LNCAP (cell line): Measurements from ENCODE around the gene SRM.

ENCODE experiments used
- CTCF ChIP-seq: fragments of 450-650 bp; IDR thresholded peaks from 2 replicates; pipeline ENCODE4 v1.5.1; 2017; ENCODE audit warnings: mild to moderate bottlenecking

The SRM gene

GRCh38 chr1:11052839-11053757 lies 6.7 kb downstream of the SRM start:
- TF ChIP-seq CTCF: no peak

GRCh38 chr1:11051781-11052511 lies 7.9 kb downstream of the SRM start:
- no peak for TF ChIP-seq CTCF

DNA sequence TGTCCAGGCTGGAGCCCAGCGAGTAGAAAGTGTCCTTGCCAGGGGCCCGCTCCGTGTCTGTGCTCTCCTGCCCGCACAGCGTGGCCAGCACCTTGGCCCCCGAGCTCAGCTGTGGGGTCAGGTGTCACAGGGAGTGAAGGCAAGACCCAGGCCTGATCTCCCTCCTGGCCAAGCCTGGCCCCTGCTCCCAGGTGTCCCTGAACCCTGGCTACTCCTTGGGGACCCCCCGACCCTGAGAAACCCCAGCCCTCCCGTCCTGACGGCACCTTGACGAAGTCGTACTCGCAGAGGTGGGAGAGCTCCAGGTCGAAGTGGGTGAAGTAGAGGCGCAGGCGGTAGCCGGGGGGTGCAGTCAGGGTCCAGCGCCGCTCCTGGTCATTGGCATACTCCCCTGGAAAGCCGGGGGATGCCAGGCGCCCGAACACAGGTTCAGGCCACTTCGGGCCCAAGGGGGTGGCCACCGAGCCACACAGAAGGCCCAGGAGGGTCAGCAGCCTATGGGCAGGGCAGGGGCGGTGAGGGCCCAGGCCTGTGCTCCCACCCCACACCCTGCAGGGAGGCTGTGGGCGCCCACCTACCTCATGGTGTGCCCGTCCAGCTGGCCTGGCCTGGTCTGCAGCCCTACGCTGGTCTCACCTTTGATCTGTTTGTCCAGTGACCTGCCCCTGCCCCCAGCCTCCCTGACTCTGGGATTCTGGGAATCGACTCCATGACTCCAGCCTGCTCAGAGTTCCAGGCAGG lies 13.0 kb downstream of the SRM start, which contains the start of gene MASP2:
Gene MASP2 (minus strand): TSS at position 615 of the 741 bp plus-strand sequence. CDS start 32 bp downstream, at position 583.
- TF ChIP-seq CTCF: no peak

DNA sequence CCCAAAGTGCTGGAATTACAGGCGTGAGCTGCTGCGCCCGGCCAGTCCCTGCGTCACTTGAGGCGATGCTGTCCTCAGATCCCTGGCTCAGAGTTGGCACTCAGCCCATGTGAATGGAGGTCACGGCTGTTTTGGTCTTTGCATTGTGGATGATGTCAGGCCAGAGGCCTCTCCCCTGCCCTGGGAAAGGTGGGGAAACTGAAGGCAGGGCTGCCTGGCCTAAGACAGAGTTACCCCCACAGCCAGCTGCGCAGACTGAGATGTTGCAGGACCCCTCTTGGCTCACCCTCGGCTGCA lies 13.6 kb downstream of the SRM start:
- no peak for TF ChIP-seq CTCF

DNA sequence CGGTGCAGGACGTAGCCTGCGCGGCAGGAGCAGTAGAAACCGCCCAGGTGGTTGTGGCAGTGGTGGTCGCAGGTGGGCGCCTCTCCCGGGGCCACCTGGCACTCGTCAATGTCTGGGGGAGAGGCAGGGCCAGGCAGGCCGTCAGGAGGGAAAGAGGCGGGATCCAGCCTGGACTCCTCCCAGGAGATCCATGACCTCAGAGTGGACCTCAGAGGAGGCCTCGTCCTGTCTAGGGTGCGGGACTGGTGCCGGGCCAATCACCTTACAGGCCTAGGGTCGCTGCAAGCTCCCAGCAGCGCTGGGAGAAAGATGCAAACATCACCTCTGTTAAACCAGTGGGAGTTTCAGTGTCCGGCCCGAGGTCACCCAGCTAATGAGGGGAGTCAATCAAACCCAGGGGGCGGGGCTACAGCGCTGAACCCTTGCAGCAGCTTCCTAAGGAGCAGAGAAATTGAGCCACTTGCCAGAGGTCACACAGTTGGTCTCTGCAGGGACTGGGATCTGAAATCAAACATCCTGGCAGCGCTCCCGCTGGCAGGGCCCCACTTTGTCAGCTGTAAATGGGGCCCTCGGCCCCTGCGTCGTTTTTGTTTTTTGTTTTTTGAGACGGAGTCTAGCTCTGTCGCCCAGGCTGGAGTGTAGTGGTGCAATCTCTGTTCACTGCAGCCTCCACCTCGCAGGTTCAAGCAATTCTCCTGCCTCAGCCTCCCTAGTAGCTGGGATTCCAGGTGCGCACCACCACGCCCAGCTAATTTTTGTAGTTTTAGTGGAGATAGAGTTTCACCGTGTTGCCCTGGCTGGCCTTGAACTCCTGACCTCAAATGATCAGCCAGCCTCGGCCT lies 14.2 kb downstream of the SRM start:
- TF ChIP-seq CTCF: no peak

DNA sequence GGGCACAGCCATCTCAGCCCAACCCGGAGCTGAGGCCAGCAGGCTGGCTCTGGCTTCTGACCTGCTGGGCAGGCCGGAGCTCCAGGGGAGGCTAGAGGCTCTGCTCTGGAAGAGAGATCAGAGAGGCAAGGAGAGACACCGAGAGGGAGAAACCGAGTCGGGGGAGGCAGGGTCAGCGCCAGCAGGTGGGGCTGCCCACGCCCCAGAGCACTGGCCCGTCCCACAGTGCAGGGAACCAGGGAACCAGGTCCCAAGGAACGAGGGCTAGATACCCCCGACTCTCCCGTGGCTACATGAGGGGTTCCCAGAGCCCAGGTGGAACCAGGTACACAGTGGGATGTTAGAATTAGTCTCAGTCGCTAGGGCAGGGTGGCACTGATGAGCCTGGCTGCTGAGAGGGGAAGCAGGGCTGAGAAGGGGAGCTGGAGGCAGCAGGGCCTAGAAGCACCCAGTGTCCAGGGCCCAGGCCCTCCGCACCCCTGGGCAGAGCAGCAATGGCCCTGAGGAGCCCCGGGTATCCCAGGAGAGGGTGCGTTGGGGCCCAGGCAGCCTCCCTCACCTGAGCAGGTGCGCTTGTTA lies 14.9 kb downstream of the SRM start:
- TF ChIP-seq CTCF: no peak
